ENCODE measurements around the gene SLC8A3.

SLC8A3 gene

DNA sequence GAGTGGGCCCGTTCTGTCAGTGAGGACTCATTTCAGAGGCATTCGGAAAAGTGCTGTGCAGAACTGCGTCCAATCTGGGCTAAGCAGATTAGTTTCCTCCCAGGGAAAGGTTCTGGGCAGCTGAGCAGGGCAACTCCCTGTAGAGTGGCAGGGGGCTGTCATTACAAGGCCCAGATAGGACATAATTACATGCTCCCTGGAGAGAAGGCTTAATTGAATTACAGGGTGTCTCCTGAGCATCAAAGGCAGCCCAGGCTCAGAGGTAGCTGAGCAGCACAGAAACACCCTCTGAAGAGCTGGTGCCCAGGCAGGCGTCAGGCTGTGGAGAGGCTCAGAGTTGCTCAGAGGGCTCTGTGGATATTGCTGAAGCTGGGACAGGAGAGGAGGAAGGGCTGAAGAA is 36.0 kb downstream of the SLC8A3 start:
- TF ChIP-seq, protein P1, sequence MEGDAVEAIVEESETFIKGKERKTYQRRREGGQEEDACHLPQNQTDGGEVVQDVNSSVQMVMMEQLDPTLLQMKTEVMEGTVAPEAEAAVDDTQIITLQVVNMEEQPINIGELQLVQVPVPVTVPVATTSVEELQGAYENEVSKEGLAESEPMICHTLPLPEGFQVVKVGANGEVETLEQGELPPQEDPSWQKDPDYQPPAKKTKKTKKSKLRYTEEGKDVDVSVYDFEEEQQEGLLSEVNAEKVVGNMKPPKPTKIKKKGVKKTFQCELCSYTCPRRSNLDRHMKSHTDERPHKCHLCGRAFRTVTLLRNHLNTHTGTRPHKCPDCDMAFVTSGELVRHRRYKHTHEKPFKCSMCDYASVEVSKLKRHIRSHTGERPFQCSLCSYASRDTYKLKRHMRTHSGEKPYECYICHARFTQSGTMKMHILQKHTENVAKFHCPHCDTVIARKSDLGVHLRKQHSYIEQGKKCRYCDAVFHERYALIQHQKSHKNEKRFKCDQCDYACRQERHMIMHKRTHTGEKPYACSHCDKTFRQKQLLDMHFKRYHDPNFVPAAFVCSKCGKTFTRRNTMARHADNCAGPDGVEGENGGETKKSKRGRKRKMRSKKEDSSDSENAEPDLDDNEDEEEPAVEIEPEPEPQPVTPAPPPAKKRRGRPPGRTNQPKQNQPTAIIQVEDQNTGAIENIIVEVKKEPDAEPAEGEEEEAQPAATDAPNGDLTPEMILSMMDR (IDR thresholded peaks at IDR 0.05; ENCODE audit: borderline replicate concordance, insufficient read depth, low read depth, low read length): no peak
- H3K4me3 ChIP-seq (ENCODE audit: low read depth, low read length): no peak overlapping the region

DNA sequence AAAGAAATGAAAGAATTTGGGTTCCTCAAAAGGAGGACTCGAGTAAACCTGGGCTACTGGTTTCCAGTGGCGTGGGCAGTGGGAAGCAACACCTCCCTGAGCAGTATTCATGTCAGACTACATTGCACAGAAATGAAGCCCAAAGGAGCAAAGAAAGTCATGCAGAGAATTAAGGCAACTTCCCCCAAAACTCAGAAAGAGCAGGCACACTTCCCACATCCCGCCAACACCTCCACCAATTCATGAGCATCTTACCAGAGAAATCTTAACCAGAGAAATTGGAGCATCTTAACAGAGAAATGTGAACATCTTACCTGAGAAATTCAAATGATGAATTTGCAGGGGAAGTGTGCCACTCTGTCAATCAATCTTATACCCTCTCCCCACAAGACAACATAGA is 36.7 kb downstream of the SLC8A3 start:
- H3K4me3 ChIP-seq (ENCODE audit: low read depth, low read length): no peak overlapping the region
- TF ChIP-seq, protein P1 (IDR thresholded peaks at IDR 0.05; ENCODE audit: borderline replicate concordance, insufficient read depth, low read depth, low read length): no peak

DNA sequence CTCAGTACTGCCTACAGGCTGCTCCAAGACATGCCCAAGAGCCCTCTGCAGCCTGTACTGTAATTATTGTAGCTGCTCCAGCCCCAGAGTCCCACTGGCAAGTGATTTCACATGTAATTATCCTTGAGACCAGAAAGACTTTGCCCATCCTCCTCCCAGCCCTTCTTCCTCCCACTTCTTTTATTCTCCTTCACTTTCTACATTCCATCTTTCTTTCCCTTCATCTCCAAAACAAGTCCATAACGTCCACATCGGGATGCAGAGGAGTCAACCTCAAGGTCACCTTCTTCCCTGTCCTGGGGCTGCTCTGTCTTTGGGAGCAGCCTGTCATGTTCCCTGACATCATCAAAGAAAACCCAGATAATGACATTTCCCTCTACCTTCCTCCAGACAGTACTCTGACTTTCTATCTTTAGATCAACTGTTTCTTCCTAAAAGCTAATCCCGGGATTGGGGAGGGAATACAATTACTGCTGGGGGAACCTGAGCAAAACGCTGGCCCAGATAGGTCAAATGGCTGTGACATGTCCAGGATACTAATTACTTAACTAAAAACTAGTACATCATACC is 39.1 kb downstream of the SLC8A3 start:
- no peak overlapping the region for H3K4me3 ChIP-seq (ENCODE audit: low read depth, low read length)
- TF ChIP-seq, protein P1 (IDR thresholded peaks at IDR 0.05; ENCODE audit: borderline replicate concordance, insufficient read depth, low read depth, low read length): no peak

DNA sequence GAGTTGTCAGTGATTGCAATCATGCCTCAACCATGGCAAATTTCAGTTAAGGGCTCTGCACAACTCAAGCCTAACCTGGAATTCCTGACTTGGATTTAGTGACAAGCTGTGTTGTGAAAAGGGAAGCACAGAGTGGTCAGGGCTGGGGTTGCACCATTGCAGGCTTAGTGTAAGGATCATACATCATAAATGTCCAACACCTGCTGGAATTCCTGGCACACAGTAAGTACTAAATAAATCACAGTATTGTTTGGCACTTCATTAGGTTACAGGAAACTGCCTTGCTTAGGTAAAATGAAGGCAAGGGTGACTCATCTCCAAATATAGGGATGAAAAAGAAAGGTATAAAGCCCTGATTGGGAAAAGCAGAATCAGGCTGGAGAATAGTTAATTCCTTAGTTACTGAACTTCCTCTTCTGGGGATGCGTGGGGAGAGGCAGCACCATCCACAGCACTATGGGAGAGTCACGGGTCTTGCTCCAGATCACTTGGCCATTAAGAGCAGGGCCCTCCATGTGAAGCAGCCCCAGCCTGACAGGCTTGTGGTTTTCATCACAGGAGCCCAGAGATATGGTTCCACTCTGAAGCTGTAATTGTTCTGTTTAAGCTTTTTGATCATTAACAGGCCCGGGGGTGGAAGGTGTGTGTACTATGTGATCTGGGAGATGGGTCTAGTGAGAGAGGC is 39.7 kb downstream of the SLC8A3 start:
- TF ChIP-seq, protein P1 (IDR thresholded peaks at IDR 0.05; ENCODE audit: borderline replicate concordance, insufficient read depth, low read depth, low read length): no peak
- H3K4me3 ChIP-seq (ENCODE audit: low read depth, low read length): no peak overlapping the region

DNA sequence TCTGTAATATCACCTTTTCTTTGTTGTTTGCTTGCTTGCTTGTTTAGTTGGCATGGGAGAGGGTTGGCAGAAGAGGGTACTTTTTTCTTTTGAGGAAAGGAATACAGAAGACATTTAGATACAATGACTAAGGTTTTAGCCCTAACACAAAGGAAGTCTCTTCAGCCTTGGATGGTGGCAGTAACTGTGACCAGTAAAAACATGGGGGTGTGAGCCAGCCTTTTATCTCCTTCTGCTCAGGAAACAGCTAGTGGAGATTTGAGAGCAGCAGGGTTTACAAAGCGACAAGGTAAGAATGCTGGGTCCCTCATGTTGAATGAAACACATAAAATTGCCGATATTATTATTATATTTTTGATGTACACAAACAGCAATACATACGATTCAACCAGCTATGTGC is 40.4 kb downstream of the SLC8A3 start:
- H3K4me3 ChIP-seq (ENCODE audit: low read depth, low read length): no peak overlapping the region
- TF ChIP-seq, protein P1 (IDR thresholded peaks at IDR 0.05; ENCODE audit: borderline replicate concordance, insufficient read depth, low read depth, low read length): no peak

GRCh38 chr14:70144046-70144445 is 44.7 kb downstream of the SLC8A3 start:
- TF ChIP-seq, protein P1 (IDR thresholded peaks at IDR 0.05; ENCODE audit: borderline replicate concordance, insufficient read depth, low read depth, low read length): no peak
- H3K4me3 ChIP-seq (ENCODE audit: low read depth, low read length): no peak overlapping the region

GRCh38 chr14:70143306-70143705 is 45.4 kb downstream of the SLC8A3 start:
- TF ChIP-seq, protein P1 (IDR thresholded peaks at IDR 0.05; ENCODE audit: borderline replicate concordance, insufficient read depth, low read depth, low read length): no peak
- no peak overlapping the region for H3K4me3 ChIP-seq (ENCODE audit: low read depth, low read length)

Measured in GM12875 (cell line).